HEK293 (cell line): ENCODE measurements around the gene EBF3.

Experiments used
- CTCF ChIA-PET: fragments of 350-600 bp; formaldehyde crosslinking; extraction: SDS; loops from one replicate; lab custom pipeline; 2021; ENCODE audit warnings: antibody characterized with exemption; lab: Yijun Ruan, JAX
- POLR2A ChIA-PET: fragments of 300-600 bp; formaldehyde crosslinking; extraction: SDS; loops from one replicate; lab custom pipeline; 2020; ENCODE audit warnings: antibody characterized with exemption, inconsistent platforms; lab: Yijun Ruan, JAX
- H3K27ac ChIP-seq: fragments of 200-500 bp; sonication (Bioruptor generic); 2 replicates; pipeline ENCODE4 v1.5.1; 2014; ENCODE audit warnings: low read depth, low read length, control low read depth, inconsistent platforms; ENCODE audit errors: extremely low read depth
- H3K36me3 ChIP-seq, 2 experiments: fragments of 200-500 bp in 1 of 2; sonication (Bioruptor generic) in 1 of 2; 1 replicate in 1 of 2; 2 replicates in 1 of 2; pipeline ENCODE4 v1.5.1; 2014 to 2017; ENCODE audit warnings: inconsistent platforms in 2 of 2, low read length in 2 of 2; ENCODE audit not compliant: control insufficient read depth in 2 of 2, insufficient read depth in 1 of 2
- H3K4me1 ChIP-seq: fragments of 200-500 bp; sonication (Bioruptor generic); 2 replicates; pipeline ENCODE4 v1.5.1; 2014; ENCODE audit warnings: mild to moderate bottlenecking, low read length, inconsistent platforms; ENCODE audit not compliant: control insufficient read depth, insufficient read depth
- H3K4me3 ChIP-seq: 2 replicates; pipeline ENCODE4 v1.5.1; 2011; ENCODE audit warnings: low read depth, mild to moderate bottlenecking, control low read depth, low read length, moderate library complexity
- H3K9me3 ChIP-seq: fragments of 200-500 bp; sonication (Bioruptor generic); 2 replicates; pipeline ENCODE4 v1.5.1; 2014; ENCODE audit warnings: low read depth, low read length, inconsistent platforms; ENCODE audit not compliant: control insufficient read depth, insufficient read depth
- BCL11A ChIP-seq: fragments of 450-650 bp; formaldehyde crosslinking; IDR thresholded peaks from 2 replicates; pipeline ENCODE4 v1.5.1; 2016; ENCODE audit warnings: low read depth, missing biosample characterization, missing genetic modification characterization
- GLIS1 ChIP-seq: fragments of 450-650 bp; formaldehyde crosslinking; IDR thresholded peaks from 2 replicates; pipeline ENCODE4 v1.5.1; 2016; ENCODE audit warnings: missing biosample characterization, missing genetic modification characterization
- KLF10 ChIP-seq: fragments of 450-650 bp; IDR thresholded peaks from 2 replicates; pipeline ENCODE4 v1.5.1; 2018; ENCODE audit warnings: missing biosample characterization, mild to moderate bottlenecking, missing genetic modification characterization
- KLF8 ChIP-seq: fragments of 450-650 bp; formaldehyde crosslinking; IDR thresholded peaks from 2 replicates; pipeline ENCODE4 v1.5.1; 2016; ENCODE audit warnings: missing biosample characterization, missing genetic modification characterization
- WT1 ChIP-seq: fragments of 450-650 bp; formaldehyde crosslinking; IDR thresholded peaks from 2 replicates; pipeline ENCODE4 v1.5.1; 2016; ENCODE audit warnings: missing biosample characterization, missing genetic modification characterization
- ZFP3 ChIP-seq: fragments of 450-650 bp; formaldehyde crosslinking; IDR thresholded peaks from 2 replicates; pipeline ENCODE4 v1.5.1; 2016; ENCODE audit warnings: low read depth, missing biosample characterization, missing genetic modification characterization
- ZFP41 ChIP-seq: fragments of 450-650 bp; formaldehyde crosslinking; IDR thresholded peaks from 2 replicates; pipeline ENCODE4 v1.5.1; 2016; ENCODE audit warnings: missing biosample characterization, missing genetic modification characterization, borderline replicate concordance
- ZNF121 ChIP-seq: fragments of 450-650 bp; formaldehyde crosslinking; IDR thresholded peaks from 2 replicates; pipeline ENCODE4 v1.5.1; 2016; ENCODE audit warnings: missing biosample characterization, missing genetic modification characterization
- ZNF140 ChIP-seq: fragments of 450-650 bp; formaldehyde crosslinking; IDR thresholded peaks from 2 replicates; pipeline ENCODE4 v1.5.1; 2016; ENCODE audit warnings: missing biosample characterization, missing genetic modification characterization
- ZNF174 ChIP-seq: fragments of 450-650 bp; formaldehyde crosslinking; IDR thresholded peaks from 2 replicates; pipeline ENCODE4 v1.5.0; 2017; ENCODE audit warnings: missing biosample characterization, mild to moderate bottlenecking, missing genetic modification characterization
- ZNF274 ChIP-seq, 2 experiments: fragments of 200-500 bp in 1 of 2; fragments of 450-650 bp in 1 of 2; sonication (Bioruptor generic) in 1 of 2; formaldehyde crosslinking in 1 of 2; IDR thresholded peaks; 2 replicates each; pipeline versions ENCODE4 v1.5.1 to v1.6.1; 2014 to 2016; ENCODE audit warnings: borderline replicate concordance in 1 of 2, inconsistent platforms in 1 of 2, low read length in 1 of 2, missing biosample characterization in 1 of 2, missing genetic modification characterization in 1 of 2
- ZNF394 ChIP-seq: fragments of 450-650 bp; formaldehyde crosslinking; IDR thresholded peaks from 2 replicates; pipeline ENCODE4 v1.5.1; 2016; ENCODE audit warnings: missing biosample characterization, missing genetic modification characterization, mild to moderate bottlenecking, moderate library complexity, borderline replicate concordance
- ZNF48 ChIP-seq: fragments of 450-650 bp; formaldehyde crosslinking; IDR thresholded peaks from 2 replicates; pipeline ENCODE4 v1.5.1; 2016; ENCODE audit warnings: missing biosample characterization, missing genetic modification characterization
- ZNF510 ChIP-seq: fragments of 450-650 bp; formaldehyde crosslinking; IDR thresholded peaks from 2 replicates; pipeline ENCODE4 v1.5.1; 2018; ENCODE audit warnings: mild to moderate bottlenecking, missing genetic modification characterization, missing biosample characterization; ENCODE audit not compliant: insufficient replicate concordance
- ZNF624 ChIP-seq: fragments of 450-650 bp; formaldehyde crosslinking; IDR thresholded peaks from 2 replicates; pipeline ENCODE4 v1.5.1; 2017; ENCODE audit warnings: missing biosample characterization, missing genetic modification characterization
- ZNF654 ChIP-seq: fragments of 450-650 bp; formaldehyde crosslinking; IDR thresholded peaks from 2 replicates; pipeline ENCODE4 v1.5.1; 2016; ENCODE audit warnings: low read depth, missing biosample characterization, missing genetic modification characterization
- ZNF830 ChIP-seq: fragments of 450-650 bp; IDR thresholded peaks from 2 replicates; pipeline ENCODE4 v1.5.0; 2018; ENCODE audit warnings: missing biosample characterization, missing genetic modification characterization, low read depth, mild to moderate bottlenecking, moderate library complexity
- ZSCAN23 ChIP-seq: fragments of 450-650 bp; formaldehyde crosslinking; IDR thresholded peaks from 2 replicates; pipeline ENCODE4 v1.5.1; 2016; ENCODE audit warnings: missing biosample characterization, missing genetic modification characterization
- TF ChIP-seq, protein P1 (sequence below): fragments of 450-650 bp; formaldehyde crosslinking; IDR thresholded peaks from 2 replicates; pipeline ENCODE4 v1.5.1; 2016; ENCODE audit warnings: missing biosample characterization, missing genetic modification characterization
- TF ChIP-seq, protein P2 (sequence below): fragments of 450-650 bp; formaldehyde crosslinking; IDR thresholded peaks from 2 replicates; pipeline ENCODE4 v1.5.1; 2017; ENCODE audit warnings: missing biosample characterization, missing genetic modification characterization
- TF ChIP-seq, protein P3 (sequence below): fragments of 450-650 bp; formaldehyde crosslinking; IDR thresholded peaks from 2 replicates; pipeline ENCODE4 v1.5.1; 2016; ENCODE audit warnings: missing biosample characterization, missing genetic modification characterization

EBF3 gene

DNA sequence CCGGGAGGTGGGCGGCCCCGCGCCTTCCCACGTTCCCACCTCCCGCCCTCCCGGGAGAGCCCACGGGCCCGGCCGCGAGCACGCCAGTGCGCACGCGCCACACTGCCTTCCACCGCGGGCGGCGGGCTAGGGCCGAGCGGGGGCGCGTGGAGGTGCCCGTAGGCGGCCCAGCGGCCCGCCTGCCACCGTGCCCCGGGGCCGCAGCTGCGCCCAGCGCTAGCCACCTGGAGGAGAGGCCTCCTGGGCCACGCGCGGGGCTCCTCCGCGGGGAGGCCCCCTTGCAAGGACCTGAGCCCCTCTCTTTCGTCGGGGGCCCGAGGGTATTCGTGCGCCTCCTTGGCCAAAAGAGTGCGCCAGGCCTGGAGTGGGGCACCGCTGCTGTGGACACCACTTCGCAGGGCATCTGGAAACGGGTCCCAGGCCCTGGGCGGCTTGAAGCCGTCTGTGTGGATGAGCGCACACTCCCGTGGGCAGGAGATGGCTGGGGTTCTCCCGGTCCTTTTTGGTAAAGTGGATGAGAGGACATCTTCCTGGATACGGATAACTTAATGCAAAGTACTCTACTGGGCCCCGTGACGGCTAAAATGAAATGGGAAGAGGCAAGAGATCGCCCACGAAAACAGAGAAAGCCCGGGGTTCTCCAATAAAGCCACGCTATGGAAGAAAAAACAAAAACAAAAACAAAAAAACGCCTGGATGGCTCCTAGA is 9.0 kb upstream of the EBF3 start:
- ChIA-PET CTCF (no interaction called here), POLR2A (no interaction called here)

DNA sequence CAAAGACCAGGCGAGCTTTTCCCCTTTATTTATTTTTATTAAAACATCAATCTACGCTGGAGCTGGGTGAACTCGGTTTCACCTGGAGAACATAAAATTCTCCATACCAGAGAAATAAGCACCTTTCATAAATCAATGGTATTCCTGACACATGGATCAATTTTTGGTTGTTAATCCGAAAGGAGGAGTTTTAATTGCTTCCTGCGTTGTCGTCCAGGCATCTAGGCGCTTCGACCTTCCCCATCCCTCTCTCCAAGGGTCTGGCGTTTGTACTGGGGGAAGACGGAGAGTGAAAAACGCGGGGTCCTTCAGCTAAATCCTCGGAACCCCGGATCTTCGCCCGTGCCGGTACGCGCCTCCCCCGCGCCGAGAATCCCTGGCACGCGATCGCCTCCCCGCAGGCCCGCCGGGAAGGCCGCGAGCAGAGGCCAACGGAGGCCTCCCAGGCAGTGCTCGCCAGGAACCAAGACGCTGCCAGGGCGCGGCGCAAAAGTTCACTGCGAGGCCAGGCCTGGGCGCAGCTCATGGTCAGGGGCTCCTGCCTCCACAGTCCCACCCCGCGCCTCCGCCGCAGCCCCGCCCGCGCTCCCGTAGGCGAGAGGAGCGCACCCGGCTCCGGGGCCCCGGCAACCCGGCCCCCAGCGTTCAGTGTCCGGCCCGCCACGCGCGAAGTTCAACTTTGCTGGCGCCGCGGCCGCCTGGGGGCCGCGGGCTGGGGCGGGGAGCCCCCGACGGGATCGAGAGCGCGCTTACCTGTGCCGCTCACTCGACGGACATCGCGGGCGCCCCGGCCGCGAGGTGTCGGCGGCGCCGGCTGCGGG is 8.3 kb upstream of the EBF3 start:
- TF ChIP-seq ZNF274 (IDR thresholded peaks at IDR 0.05; ENCODE audit: low read length) (no peak), ZNF274 (tag by site-specific recombination; IDR thresholded peaks at IDR 0.05; ENCODE audit: borderline replicate concordance) (no peak), ZNF624 (tag by site-specific recombination) (no peak), ZSCAN23 (tag by site-specific recombination) (no peak), ZNF140 (tag by site-specific recombination) (no peak), KLF10 (tag by site-specific recombination) (no peak), ZNF394 (tag by site-specific recombination) (no peak), ZNF510 (no peak), ZNF830 (tag by site-specific recombination) (no peak), GLIS1 (tag by site-specific recombination) (no peak), ZNF174 (no peak)
- TF ChIP-seq, protein P1, sequence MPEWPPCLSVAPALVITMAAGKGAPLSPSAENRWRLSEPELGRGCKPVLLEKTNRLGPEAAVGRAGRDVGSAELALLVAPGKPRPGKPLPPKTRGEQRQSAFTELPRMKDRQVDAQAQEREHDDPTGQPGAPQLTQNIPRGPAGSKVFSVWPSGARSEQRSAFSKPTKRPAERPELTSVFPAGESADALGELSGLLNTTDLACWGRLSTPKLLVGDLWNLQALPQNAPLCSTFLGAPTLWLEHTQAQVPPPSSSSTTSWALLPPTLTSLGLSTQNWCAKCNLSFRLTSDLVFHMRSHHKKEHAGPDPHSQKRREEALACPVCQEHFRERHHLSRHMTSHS (tag by site-specific recombination) = no peak
- TF ChIP-seq, protein P2, sequence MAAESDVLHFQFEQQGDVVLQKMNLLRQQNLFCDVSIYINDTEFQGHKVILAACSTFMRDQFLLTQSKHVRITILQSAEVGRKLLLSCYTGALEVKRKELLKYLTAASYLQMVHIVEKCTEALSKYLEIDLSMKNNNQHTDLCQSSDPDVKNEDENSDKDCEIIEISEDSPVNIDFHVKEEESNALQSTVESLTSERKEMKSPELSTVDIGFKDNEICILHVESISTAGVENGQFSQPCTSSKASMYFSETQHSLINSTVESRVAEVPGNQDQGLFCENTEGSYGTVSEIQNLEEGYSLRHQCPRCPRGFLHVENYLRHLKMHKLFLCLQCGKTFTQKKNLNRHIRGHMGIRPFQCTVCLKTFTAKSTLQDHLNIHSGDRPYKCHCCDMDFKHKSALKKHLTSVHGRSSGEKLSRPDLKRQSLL (tag by site-specific recombination) = no peak
- H3K4me3 ChIP-seq = no peak overlapping the region
- peaks cover 10% of the 10 kb centered on the region; the same call in 1 of the 2 replicates for H3K4me1 ChIP-seq
- POLR2A ChIA-PET = no interaction called here
- H3K27ac ChIP-seq = no peak overlapping the region
- no peaks in the 10 kb centered on the region for H3K9me3 ChIP-seq
- CTCF ChIA-PET = interaction anchor here (0.6 to 3.0 kb wide), 10 partner anchors 13 to 941 kb away, joined by 3 to 18 read pairs (median 4); partner anchors contain the start of gene C10orf143
- H3K36me3 ChIP-seq = no peaks in the 10 kb centered on the region

More for the DNA sequence above, 9.0 kb upstream of the EBF3 start:
- Histone ChIP-seq H3K4me1 (peaks cover 10% of the 10 kb centered on the region; the same call in 1 of the 2 replicates), H3K4me3 (no peak overlapping the region), H3K9me3 (no peaks in the 10 kb centered on the region), H3K36me3 (no peaks in the 10 kb centered on the region), H3K27ac (no peak overlapping the region)
- TF ChIP-seq ZFP3 (tag by site-specific recombination) (no peak), ZNF140 (tag by site-specific recombination) (no peak), BCL11A (tag by site-specific recombination) (no peak), ZNF121 (tag by site-specific recombination) (no peak)

DNA sequence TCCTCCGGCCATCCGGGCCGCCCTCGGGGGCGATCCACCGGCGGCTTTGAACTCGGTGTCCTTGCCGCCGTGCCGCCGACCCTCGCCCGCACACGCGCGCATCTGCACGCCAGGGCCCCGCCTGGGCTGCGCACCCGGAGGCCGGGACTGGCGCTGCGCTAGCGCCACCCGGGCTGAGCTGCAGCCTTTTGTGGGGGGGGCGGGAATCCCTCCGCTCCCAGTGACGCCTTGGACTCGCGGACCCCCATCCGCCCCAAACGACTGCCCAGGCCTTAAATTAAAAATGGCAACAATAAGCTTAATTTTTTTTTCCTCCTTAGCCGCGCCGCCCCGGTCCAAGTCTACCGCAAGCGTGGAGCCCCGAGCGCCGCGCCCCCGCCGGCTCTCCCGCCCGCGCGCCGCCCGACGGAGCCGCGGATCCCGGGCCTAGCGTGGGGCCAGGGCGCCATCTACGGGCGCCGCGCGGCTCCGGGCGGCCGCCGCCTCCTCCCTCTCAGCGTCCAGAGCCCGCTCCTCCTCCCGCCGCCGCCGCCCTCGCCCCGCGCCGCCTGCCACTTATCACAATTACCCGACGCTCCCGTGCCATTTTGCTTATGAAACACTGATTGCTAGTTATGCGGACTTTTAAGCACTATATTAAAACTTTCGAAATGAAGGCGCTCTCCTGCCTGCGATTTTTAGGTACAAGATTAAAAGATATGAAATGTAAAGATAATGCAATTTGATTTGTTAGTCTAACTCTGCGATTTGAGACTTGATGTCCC is 7.5 kb upstream of the EBF3 start:
- H3K36me3 ChIP-seq = no peaks in the 10 kb centered on the region
- POLR2A ChIA-PET = interaction anchor here (0.6 kb wide), 1 partner anchor 140 kb away, joined by 3 read pairs; no protein-coding TSS in a partner anchor
- H3K4me3 ChIP-seq = peak overlapping the region; percentile 38
- CTCF ChIA-PET = interaction anchor here (0.6 to 3.0 kb wide), 28 partner anchors 14 to 1703 kb away, joined by 3 to 18 read pairs (median 4); partner anchors contain the start of gene C10orf143
- no peak overlapping the region; the same call in 1 of the 2 replicates for H3K27ac ChIP-seq
- peaks cover 10% of the 10 kb centered on the region; the same call in 1 of the 2 replicates for H3K4me1 ChIP-seq
- no peaks in the 10 kb centered on the region for H3K9me3 ChIP-seq
- TF ChIP-seq ZFP41 (no peak), WT1 (no peak), KLF8 (peak; percentile 56; the same call in 1 of the 2 replicates), ZNF48 (tag by site-specific recombination) (no peak), ZNF654 (tag by site-specific recombination) (no peak)
- TF ChIP-seq, protein P3, sequence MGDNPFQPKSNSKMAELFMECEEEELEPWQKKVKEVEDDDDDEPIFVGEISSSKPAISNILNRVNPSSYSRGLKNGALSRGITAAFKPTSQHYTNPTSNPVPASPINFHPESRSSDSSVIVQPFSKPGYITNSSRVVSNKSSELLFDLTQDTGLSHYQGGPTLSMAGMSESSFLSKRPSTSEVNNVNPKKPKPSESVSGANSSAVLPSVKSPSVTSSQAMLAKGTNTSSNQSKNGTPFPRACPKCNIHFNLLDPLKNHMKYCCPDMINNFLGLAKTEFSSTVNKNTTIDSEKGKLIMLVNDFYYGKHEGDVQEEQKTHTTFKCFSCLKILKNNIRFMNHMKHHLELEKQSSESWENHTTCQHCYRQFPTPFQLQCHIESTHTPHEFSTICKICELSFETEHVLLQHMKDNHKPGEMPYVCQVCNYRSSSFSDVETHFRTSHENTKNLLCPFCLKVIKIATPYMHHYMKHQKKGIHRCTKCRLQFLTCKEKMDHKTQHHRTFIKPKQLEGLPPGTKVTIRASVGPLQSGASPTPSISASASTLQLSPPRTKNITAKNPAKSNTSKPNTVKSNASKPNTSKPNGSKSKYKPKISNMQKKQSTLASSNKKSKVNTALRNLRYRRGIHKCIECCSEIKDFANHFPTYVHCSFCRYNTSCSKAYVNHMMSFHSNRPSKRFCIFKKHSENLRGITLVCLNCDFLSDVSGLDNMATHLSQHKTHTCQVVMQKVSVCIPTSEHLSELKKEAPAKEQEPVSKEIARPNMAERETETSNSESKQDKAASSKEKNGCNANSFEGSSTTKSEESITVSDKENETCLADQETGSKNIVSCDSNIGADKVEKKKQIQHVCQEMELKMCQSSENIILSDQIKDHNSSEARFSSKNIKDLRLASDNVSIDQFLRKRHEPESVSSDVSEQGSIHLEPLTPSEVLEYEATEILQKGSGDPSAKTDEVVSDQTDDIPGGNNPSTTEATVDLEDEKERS = no peak
